Activated gamma-delta T cell treated with anti-CD3 and anti-CD28 coated beads, Interleukin-2, amount 50 U/mL, for 16 hours (primary cell): ENCODE results near the gene SLC16A4.
"Not testable (repeated sequence)": the region's sequence is repeated elsewhere in the genome, so short reads cannot be mapped to it uniquely, and the experiment has no call there.

Experiments used
- DNase-seq: peaks from one replicate; pipeline ENCODE4 v3.0.0-alpha.2; 2020; ENCODE audit warnings: low read depth

The SLC16A4 gene

DNA sequence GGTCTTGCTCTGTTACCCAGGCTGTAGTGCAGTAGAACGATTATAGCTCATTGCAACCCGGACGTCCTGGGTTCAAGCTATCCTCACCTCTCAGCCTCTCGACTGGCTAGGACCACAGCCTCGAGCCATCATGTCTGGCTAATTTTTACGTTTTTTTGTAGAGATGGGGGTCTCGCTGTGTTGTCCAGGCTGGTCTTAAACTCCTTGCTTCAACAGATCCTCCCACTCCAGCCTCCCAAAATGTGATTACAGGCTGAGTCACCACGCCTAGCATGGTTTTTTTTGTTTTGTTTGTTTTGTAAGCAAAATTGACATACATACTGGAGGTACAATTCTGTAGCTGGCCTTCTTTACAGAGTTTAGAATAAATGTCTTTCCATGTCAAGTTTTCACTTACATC is 17.7 kb upstream of the SLC16A4 start:
- DNase-seq: no peak

DNA sequence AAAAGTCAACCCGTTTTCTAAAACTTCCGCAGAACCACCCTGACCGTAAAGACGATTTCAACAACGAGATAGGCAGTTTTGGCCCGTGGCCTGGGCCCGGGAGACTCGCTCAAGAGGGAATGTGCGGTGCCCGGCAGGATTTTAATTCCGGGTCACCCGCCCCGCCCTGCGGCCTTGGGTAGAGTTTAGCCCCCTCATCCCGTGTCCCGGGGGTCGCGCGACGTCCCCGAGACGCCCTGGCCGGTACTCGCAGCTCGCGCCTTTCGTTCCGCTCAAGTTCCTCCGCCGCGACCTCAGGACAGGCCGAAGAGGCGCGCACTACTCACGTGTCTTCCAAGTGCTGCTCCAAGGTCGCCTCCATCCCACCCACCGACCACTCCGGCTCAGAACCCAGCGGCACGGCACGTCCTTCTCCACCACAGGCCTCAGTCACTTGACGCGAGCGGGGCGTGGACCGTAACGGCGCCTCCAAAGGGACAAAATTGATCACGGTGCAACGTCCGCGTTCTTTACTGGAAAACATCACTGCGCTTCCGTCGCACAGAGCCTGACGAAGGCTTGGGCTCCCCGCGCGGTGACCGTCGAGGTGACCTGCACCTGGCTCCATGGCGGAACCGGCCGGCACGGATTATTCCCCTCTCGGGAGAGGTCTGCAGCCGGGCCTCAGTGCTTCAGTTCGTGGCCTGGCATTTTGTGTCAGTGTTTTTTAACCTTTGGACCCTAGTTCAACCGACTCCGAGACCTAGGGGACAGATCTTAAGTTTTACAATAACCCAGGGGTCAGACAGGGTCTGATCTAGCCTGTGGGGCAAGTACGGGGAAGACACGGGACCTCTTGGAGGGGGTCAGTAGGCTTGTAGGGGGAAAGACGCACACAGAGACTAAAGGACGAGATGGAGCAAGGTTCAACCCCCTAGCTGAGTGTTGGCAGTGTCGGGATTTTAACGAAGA is 16.7 kb upstream of the SLC16A4 start, which contains the start of gene LAMTOR5:
TSS of gene LAMTOR5 (minus strand) at position 435 of the 951 bp plus-strand sequence. CDS start at position 361, 74 bp downstream.
- DNase-seq: peak; percentile 87

GRCh38 chr1:110406407-110406806 is 15.6 kb upstream of the SLC16A4 start:
- DNase-seq: not testable (repeated sequence)

- no peak for DNase-seq
Observed at GRCh38 chr1:110404401-110404800, 13.6 kb upstream of the SLC16A4 start.

DNA sequence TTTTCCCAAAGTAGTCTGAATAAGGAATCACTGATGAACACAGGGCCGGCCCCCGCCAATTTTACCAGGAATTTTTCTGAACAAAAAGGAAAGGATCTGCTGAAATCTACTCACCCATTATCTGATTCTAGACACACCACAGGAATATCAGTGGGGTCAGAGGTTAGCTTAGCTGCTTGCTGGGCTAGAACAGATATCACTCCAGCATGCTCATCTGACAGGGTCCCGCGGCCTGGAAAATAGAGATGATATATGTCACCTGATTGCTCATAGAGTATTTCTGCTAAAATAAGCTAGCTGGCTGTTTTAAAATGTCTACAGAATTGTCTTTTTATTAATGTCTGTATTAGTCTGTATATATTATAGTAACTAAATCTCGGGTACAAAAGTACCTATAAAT is 13.0 kb upstream of the SLC16A4 start:
- DNase-seq: no peak

DNA sequence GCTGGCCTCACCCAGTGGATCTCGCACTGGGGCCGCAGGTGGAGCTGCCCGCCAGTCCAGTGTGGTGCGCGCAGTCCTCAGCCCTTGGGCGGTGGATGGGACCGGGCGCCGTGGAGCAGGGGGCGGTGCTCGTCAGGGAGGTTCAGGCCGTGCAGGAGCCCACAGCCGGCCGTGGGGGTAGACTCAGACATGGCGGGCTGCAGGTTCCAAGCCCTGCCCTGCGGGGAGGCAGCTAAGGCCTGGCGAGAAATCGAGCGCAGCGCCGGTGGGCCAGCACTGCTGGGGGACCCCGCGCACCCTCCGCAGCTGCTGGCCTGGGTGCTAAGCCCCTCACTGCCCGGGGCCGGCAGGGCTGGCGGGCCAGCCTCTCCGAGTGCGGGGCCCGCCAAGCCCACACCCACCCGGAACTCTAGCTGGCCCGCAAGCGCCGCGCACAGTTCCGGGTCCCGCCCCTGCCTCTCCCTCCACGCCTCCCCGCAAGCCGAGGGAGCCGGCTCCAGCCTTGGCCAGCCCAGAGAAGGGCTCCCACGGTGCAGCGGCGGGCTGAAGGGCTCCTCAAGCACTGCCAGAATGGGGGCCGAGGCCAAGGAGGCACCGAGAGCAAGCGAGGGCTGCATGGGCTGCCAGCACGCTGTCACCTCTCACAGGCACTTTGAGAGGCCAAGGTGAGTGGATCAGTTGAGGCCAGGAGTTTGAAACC is 5.6 kb upstream of the SLC16A4 start:
- not testable (repeated sequence) for DNase-seq

GRCh38 chr1:110394493-110394820 is 3.6 kb upstream of the SLC16A4 start:
- no peak for DNase-seq

DNA sequence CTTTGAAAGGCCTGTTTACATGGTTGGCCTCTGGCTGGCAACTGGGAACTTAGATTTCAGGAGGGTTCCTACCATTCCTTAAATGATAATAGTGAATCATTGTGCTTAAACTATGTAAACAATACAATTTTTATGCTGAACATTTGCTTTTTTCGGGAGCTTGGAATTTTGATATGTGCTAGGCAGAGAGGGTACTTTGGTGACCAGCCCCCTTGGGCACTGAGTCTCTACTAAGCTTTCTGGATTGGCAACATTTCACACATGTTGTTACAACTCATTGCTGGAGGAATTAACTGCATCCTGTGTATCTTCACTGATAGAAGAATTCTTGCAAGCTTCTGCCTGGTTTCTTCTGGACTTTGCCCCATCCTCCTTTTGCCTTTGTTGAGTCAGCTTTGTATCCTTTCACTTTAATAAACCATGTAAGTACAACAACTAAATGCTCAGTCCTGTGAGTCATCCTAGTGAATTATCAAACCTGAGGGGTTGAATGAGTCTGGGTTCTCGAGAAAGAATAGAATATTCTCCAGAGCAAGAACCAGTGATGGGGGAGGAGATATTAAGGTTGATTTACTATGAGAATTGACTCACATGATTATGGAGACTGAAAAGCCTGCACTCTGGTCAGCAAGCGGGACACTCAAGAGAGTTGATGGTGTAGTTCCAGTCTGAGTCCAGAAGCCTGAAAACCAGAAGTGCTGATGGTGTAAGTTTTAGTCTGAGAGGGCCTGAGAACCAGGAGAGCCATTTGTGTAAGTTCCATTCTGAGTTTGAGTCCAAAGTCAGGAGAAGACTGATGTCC is 3.1 kb upstream of the SLC16A4 start:
- no peak for DNase-seq

GRCh38 chr1:110393286-110393685 is 2.5 kb upstream of the SLC16A4 start:
- DNase-seq: no peak

DNA sequence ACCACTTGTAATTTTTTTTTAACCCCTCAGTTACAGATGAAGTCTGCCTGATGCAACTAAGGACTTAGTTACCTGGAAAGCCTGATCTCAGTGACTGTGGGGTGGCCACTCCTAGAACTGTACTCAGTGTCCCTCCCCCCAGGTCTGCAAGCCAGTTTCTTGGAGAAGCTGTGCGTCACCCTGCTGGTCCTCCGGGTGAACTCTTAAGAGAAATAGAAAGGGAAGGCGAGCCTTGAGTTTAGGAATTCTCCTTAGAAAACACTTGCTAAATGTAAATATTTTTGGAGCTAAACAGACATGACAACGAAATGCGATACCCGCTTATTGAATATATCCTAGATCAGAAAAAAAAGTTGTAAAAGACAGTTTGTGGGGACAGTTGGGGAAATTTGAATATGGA is 730 bp downstream of the SLC16A4 start:
- DNase-seq: no peak

GRCh38 chr1:110387048-110387754 is 3.6 kb downstream of the SLC16A4 start:
- no peak for DNase-seq

DNA sequence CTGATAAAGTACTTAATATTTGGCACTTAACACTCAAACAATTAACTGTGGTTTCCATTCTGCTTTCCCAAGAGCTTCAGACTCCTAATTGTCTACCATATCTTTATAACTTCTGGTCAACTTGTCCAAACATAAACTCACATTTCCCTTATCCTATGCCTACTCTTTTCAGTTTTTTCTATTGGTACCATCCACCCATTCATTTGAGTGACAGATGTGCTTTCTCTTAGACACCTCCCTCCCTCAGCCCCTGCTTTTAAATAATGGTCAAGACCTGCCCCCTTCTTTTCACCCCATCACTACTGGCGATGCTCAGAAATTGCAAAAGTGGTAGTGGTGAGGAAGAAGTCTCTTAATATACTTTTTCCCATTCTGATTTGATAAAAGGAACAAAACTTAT is 5.5 kb downstream of the SLC16A4 start:
- no peak for DNase-seq

- no peak for DNase-seq
Observed at GRCh38 chr1:110384581-110385321, 6.1 kb downstream of the SLC16A4 start.

- DNase-seq: no peak
Observed at GRCh38 chr1:110383251-110383990, 7.4 kb downstream of the SLC16A4 start.

- DNase-seq: no peak
Observed at GRCh38 chr1:110380672-110381283, 10.0 kb downstream of the SLC16A4 start.

GRCh38 chr1:110375490-110375889 is 15.3 kb downstream of the SLC16A4 start:
- no peak for DNase-seq

DNA sequence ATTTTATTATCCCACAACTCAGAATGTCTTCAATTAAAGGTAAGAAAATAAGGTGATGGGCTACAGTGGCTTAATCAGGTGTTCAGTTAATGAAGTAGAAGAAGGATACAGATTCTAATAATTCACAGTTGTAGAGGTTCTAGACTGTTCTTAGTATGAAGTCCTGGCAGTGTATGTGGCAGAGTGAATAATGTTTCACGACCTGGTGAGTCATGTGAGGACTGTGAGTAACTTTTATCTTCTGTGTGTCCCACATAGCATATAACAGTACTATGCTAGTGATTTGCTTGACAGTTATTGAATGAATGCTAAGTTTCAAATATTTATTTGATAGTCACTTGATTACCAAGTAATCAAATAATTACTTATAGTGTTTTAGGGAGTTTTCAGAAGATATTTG is 20.0 kb downstream of the SLC16A4 start:
- no peak for DNase-seq

GRCh38 chr1:110364221-110364620 is 26.6 kb downstream of the SLC16A4 start:
- no peak for DNase-seq

DNA sequence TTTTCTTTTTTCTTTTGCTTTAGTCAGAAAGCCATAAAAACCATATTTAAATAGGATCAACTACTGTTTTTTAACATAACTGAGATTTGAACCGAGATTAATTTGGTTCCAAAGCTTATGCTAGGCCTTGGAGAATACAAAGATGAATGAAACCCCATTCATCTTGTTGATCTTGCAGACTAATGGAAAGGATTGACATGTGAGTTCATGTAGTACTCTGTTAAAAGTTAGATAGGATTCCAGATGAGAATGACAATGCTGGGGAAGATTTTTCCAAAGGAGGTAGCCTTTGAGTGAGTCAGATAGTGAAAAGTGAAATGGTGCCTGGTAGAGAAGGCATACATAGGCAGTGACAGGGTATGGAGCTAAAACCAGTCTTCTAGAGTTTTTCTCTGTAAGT is 29.0 kb downstream of the SLC16A4 start:
- DNase-seq: no peak

DNA sequence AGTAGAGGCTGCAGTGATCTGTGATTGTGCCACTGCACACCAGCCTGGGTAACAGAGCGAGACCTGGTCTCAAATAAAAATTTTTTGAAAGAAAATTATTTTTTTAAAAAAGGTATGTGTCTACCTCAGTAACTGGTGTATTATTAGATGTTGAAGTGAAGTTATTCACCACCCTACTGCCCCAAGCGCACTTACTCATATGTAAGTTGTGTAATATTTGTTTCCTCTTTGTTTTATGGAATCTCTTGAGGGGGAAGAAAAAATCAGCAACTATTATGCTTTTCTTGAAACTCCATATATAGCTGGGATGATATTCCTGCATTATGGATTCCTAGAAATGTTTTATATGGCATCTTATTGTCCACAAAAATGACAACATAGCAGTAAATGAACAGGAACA is 30.4 kb downstream of the SLC16A4 start:
- no peak for DNase-seq
